HepG2 (cell line): ENCODE measurements around the gene NEAT1. TPM values are rescaled to one million over a fixed set of nuclear protein-coding genes. Genes with fewer than 3 reads are reported as not detected.

ENCODE experiments used
- ATF7 ChIP-seq, 2 experiments: fragments of 450-650 bp in 1 of 2; sonication (generic) in 1 of 2; formaldehyde crosslinking in 1 of 2; IDR thresholded peaks; 2 replicates each; pipeline versions ENCODE4 v1.4.0 to v1.6.1; 2016 to 2020; ENCODE audit warnings: antibody characterized with exemption in 1 of 2, mild to moderate bottlenecking in 1 of 2, missing genetic modification reagents in 1 of 2
- ATM ChIP-seq: fragments of 450-650 bp; IDR thresholded peaks from 2 replicates; pipeline ENCODE4 v1.7.1; 2017; ENCODE audit warnings: mild to moderate bottlenecking, borderline replicate concordance
- CAMTA2 ChIP-seq: sonication (generic); formaldehyde crosslinking; IDR thresholded peaks from 2 replicates; pipeline ENCODE4 v1.4.0; 2020; ENCODE audit warnings: mild to moderate bottlenecking, missing genetic modification reagents, borderline replicate concordance
- CEBPG ChIP-seq: IDR thresholded peaks from 2 replicates; pipeline ENCODE4 v1.6.1; 2016
- ELF4 ChIP-seq: sonication (generic); formaldehyde crosslinking; IDR thresholded peaks from 2 replicates; pipeline ENCODE4 v1.5.0; 2020; ENCODE audit warnings: missing genetic modification reagents, mild to moderate bottlenecking, moderate library complexity, borderline replicate concordance
- HMG20B ChIP-seq: conservative IDR thresholded peaks from 2 replicates; pipeline ENCODE4 v1.6.1; 2016; ENCODE audit warnings: missing genetic modification reagents, missing compliant biosample characterization
- HNRNPH1 ChIP-seq: fragments of 200-400 bp; formaldehyde crosslinking; optimal IDR thresholded peaks from 2 replicates; pipeline ENCODE3; 2017; ENCODE audit warnings: mild to moderate bottlenecking, low read depth, low read length
- HNRNPL ChIP-seq: fragments of 200-400 bp; formaldehyde crosslinking; IDR thresholded peaks from 2 replicates; pipeline ENCODE4 v1.6.1; 2017; ENCODE audit warnings: mild to moderate bottlenecking, low read depth, low read length
- IRF2 ChIP-seq: IDR thresholded peaks from 2 replicates; pipeline ENCODE4 v1.6.1; 2018; ENCODE audit warnings: missing genetic modification reagents, missing compliant biosample characterization
- JUNB ChIP-seq: sonication (generic); formaldehyde crosslinking; IDR thresholded peaks from 2 replicates; pipeline ENCODE4 v1.8.0; 2022; ENCODE audit warnings: missing genetic modification reagents, mild to moderate bottlenecking, borderline replicate concordance
- KLF12 ChIP-seq: sonication (generic); formaldehyde crosslinking; IDR thresholded peaks from 2 replicates; pipeline ENCODE4 v1.4.0; 2020; ENCODE audit warnings: missing genetic modification reagents, borderline replicate concordance
- KLF13 ChIP-seq: sonication (generic); formaldehyde crosslinking; IDR thresholded peaks from 2 replicates; pipeline ENCODE4 v1.4.0; 2020; ENCODE audit warnings: mild to moderate bottlenecking, missing genetic modification reagents
- MED1 ChIP-seq: sonication (generic); formaldehyde crosslinking; IDR thresholded peaks from 2 replicates; pipeline ENCODE4 v1.4.0; 2020; ENCODE audit warnings: missing genetic modification reagents
- NCOA1 ChIP-seq: sonication (generic); formaldehyde crosslinking; IDR thresholded peaks from 2 replicates; pipeline ENCODE4 v1.9.0; 2021; ENCODE audit warnings: missing genetic modification reagents
- PAWR ChIP-seq: sonication (generic); formaldehyde crosslinking; IDR thresholded peaks from 2 replicates; pipeline ENCODE4 v1.4.0; 2020; ENCODE audit warnings: missing genetic modification reagents, mild to moderate bottlenecking, borderline replicate concordance
- PPARG ChIP-seq: conservative IDR thresholded peaks from 2 replicates; pipeline ENCODE4 v1.6.1; 2016; ENCODE audit warnings: missing biosample characterization, missing genetic modification reagents
- SMC3 ChIP-seq: IDR thresholded peaks from 2 replicates; pipeline ENCODE4 v1.6.1; 2011; ENCODE audit warnings: low read length, improper control_type of control experiment
- SOX5 ChIP-seq: IDR thresholded peaks from 2 replicates; pipeline ENCODE4 v1.6.1; 2016; ENCODE audit warnings: borderline replicate concordance
- SP4 ChIP-seq: sonication (generic); formaldehyde crosslinking; IDR thresholded peaks from 2 replicates; pipeline ENCODE4 v1.8.1; 2023; ENCODE audit warnings: mild to moderate bottlenecking, missing genetic modification reagents
- SYNCRIP ChIP-seq: fragments of 200-400 bp; formaldehyde crosslinking; IDR thresholded peaks from 2 replicates; pipeline ENCODE4 v1.6.1; 2018; ENCODE audit warnings: mild to moderate bottlenecking, low read depth, low read length; ENCODE audit not compliant: insufficient read depth
- TBX3 ChIP-seq: fragments of 450-650 bp; IDR thresholded peaks from 2 replicates; pipeline ENCODE4 v1.6.1; 2017; ENCODE audit warnings: antibody characterized with exemption, mild to moderate bottlenecking, inconsistent platforms, borderline replicate concordance
- ZNF143 ChIP-seq: sonication (generic); formaldehyde crosslinking; IDR thresholded peaks from 2 replicates; pipeline ENCODE4 v1.4.0; 2020; ENCODE audit warnings: missing genetic modification reagents
- ZNF17 ChIP-seq: sonication (generic); formaldehyde crosslinking; IDR thresholded peaks from 2 replicates; pipeline ENCODE4 v1.5.0; 2020; ENCODE audit warnings: mild to moderate bottlenecking, missing genetic modification reagents
- ZNF263 ChIP-seq: sonication (generic); formaldehyde crosslinking; IDR thresholded peaks from 2 replicates; pipeline ENCODE4 v1.4.0; 2020; ENCODE audit warnings: missing genetic modification reagents
- ZNF512B ChIP-seq: sonication (generic); formaldehyde crosslinking; IDR thresholded peaks from 2 replicates; pipeline ENCODE4 v1.5.1; 2020; ENCODE audit warnings: missing genetic modification reagents, mild to moderate bottlenecking, borderline replicate concordance
- ZNF672 ChIP-seq: sonication (generic); formaldehyde crosslinking; IDR thresholded peaks from 2 replicates; pipeline ENCODE4 v1.8.1; 2022; ENCODE audit warnings: missing genetic modification reagents
- ZNF713 ChIP-seq: sonication (generic); formaldehyde crosslinking; IDR thresholded peaks from 2 replicates; pipeline ENCODE4 v1.4.0; 2020; ENCODE audit warnings: mild to moderate bottlenecking, missing genetic modification reagents
- ZNF782 ChIP-seq: sonication (generic); formaldehyde crosslinking; IDR thresholded peaks from 2 replicates; pipeline ENCODE4 v1.4.0; 2020; ENCODE audit warnings: missing genetic modification reagents, mild to moderate bottlenecking, borderline replicate concordance
- polyA plus RNA-seq, 8 experiments: library from polyadenylated mRNA; depleted of rRNA in 3 of 8; stranded (reverse) in 7 of 8; unstranded in 1 of 8; fragments of >200 nt; fragmentation: Illumina TruSeq in 4 of 8; extraction: Trizol in 4 of 8; gene quantifications; 2 replicates each; pipeline versions ENCODE4 v1.2.1 to v1.2.3, GENCODE V29; 2011 to 2016; ENCODE audit warnings: low read depth in 4 of 8, missing spikeins in 1 of 8, mixed read lengths in 1 of 8; ENCODE audit not compliant: insufficient read depth in 1 of 8
- total RNA-seq, 5 experiments: library from RNA; depleted of rRNA; stranded (reverse); fragments of >200 nt; fragmentation: Illumina TruSeq; extraction: Trizol; gene quantifications; 2 replicates each; pipeline ENCODE4 v1.2.3, GENCODE V29; 2016; ENCODE audit warnings: low read depth in 1 of 5

The NEAT1 gene
- total and polyA plus RNA-seq, 2 of the 13 experiments (the other 11 are each of a cell fraction or from before 2014, with no cell fraction given) = 20.5 to 41.2 TPM

- TF ChIP-seq ZNF143 (CRISPR knock-in tag) (no peak; the same call in 1 of the 2 replicates), ZNF263 (CRISPR knock-in tag) (no peak), PAWR (CRISPR knock-in tag) (no peak), NCOA1 (CRISPR knock-in tag) (no peak), KLF12 (CRISPR knock-in tag) (no peak), ZNF713 (CRISPR knock-in tag) (no peak), KLF13 (CRISPR knock-in tag) (no peak), SP4 (CRISPR knock-in tag) (peak; percentile 7; the same call in 1 of the 2 replicates), SYNCRIP (no peak), JUNB (CRISPR knock-in tag) (no peak), SMC3 (peak; percentile 58), ZNF782 (CRISPR knock-in tag) (no peak), HNRNPH1 (no peak), IRF2 (CRISPR knock-in tag) (no peak), SOX5 (CRISPR knock-in tag) (no peak), HMG20B (CRISPR knock-in tag) (no peak), TBX3 (no peak), ATF7 (IDR thresholded peaks at IDR 0.05) (no peak), ATF7 (CRISPR knock-in tag; IDR thresholded peaks at IDR 0.05) (no peak), MED1 (peak; percentile 45; the same call in 1 of the 2 replicates), CAMTA2 (CRISPR knock-in tag) (no peak), PPARG (CRISPR knock-in tag) (0 out of 2 replicates have a peak, but pooled peaks have one; percentile 13), ZNF512B (CRISPR knock-in tag) (no peak), ZNF17 (CRISPR knock-in tag) (no peak), ZNF672 (CRISPR knock-in tag) (no peak), CEBPG (no peak; the same call in 1 of the 2 replicates), ELF4 (CRISPR knock-in tag) (no peak), HNRNPL (no peak), ATM (no peak)
Measured at GRCh38 chr11:65479184-65480145, 56.9 kb downstream of the NEAT1 start (continued).
